HG03045 (cell line): ENCODE data around the gene PCYT1A.
"Not testable (repeated sequence)": the region's sequence is repeated elsewhere in the genome, so short reads cannot be mapped to it uniquely, and the experiment has no call there.

Experiments
- ATAC-seq: cut with Tn5 transposase; IDR thresholded peaks from one replicate; pipeline ENCODE4 v1.9.1; 2021; ENCODE audit warnings: mild to moderate bottlenecking, moderate library complexity; ENCODE audit not compliant: unreplicated experiment

The PCYT1A gene

GRCh38 chr3:196288141-196288460 is 575 bp upstream of the PCYT1A start:
- ATAC-seq, result no peak

- peak; percentile 9 for ATAC-seq
These were observed 461 bp downstream of the PCYT1A start for GRCh38 chr3:196287090-196287439.

- ATAC-seq, result no peak
These were observed 3.1 kb downstream of the PCYT1A start for GRCh38 chr3:196284396-196284795.

GRCh38 chr3:196281962-196282361 is 5.6 kb downstream of the PCYT1A start:
- no peak for ATAC-seq

- peak; percentile 57 for ATAC-seq
These were observed 6.7 kb downstream of the PCYT1A start for GRCh38 chr3:196280689-196281440.

- no peak for ATAC-seq
These were observed 12.4 kb downstream of the PCYT1A start for GRCh38 chr3:196275126-196275525.

- ATAC-seq, result peak; percentile 87
These were observed 12.9 kb downstream of the PCYT1A start for GRCh38 chr3:196274585-196274984.

- no peak for ATAC-seq
These were observed 13.9 kb downstream of the PCYT1A start for GRCh38 chr3:196273655-196274054.

- no peak for ATAC-seq
These were observed 14.7 kb downstream of the PCYT1A start for GRCh38 chr3:196272826-196273225.

GRCh38 chr3:196270499-196270898 is 17.0 kb downstream of the PCYT1A start:
- ATAC-seq, result no peak

GRCh38 chr3:196268284-196269163 is 19.0 kb downstream of the PCYT1A start:
- no peak for ATAC-seq

- ATAC-seq, result no peak
These were observed 23.7 kb downstream of the PCYT1A start for GRCh38 chr3:196263819-196264218.

GRCh38 chr3:196260784-196261183 is 26.7 kb downstream of the PCYT1A start:
- no peak for ATAC-seq

GRCh38 chr3:196255776-196256175 is 31.8 kb downstream of the PCYT1A start:
- no peak for ATAC-seq

- no peak for ATAC-seq
These were observed 32.9 kb downstream of the PCYT1A start for GRCh38 chr3:196254376-196255283.

- ATAC-seq, result no peak
These were observed 35.6 kb downstream of the PCYT1A start for GRCh38 chr3:196251918-196252317.

- no peak for ATAC-seq
These were observed 40.8 kb downstream of the PCYT1A start for GRCh38 chr3:196246612-196247308.

- ATAC-seq, result not testable (repeated sequence)
These were observed 43.4 kb downstream of the PCYT1A start for GRCh38 chr3:196244166-196244565.

GRCh38 chr3:196241704-196242103 is 45.8 kb downstream of the PCYT1A start:
- no peak for ATAC-seq

- ATAC-seq, result no peak
These were observed 47.1 kb downstream of the PCYT1A start for GRCh38 chr3:196240424-196240823.
